Right atrium auricular region (tissue), 2 donors: ENCODE data around the gene COX11. TPM values are rescaled to one million over a fixed set of nuclear protein-coding genes. Genes with fewer than 3 reads are reported as not detected.

Source experiments
- DNase-seq: peaks from one replicate; pipeline ENCODE4 v3.0.0-alpha.2; 2019; ENCODE audit warnings: low spot score
- H3K27ac ChIP-seq, 2 donors: fragments of 200-600 bp; sonication (generic); 1 replicate in 1 of 2; 2 replicates in 1 of 2; pipeline ENCODE4 v1.5.1; 2016 to 2019
- H3K27me3 ChIP-seq, 2 donors: fragments of 200-600 bp; sonication (generic); one replicate each; pipeline versions ENCODE4 v1.5.1 to v1.6.0; 2017 to 2019
- H3K36me3 ChIP-seq: fragments of 200-600 bp; sonication (generic); one replicate; pipeline ENCODE4 v1.5.1; 2016
- H3K4me1 ChIP-seq, 2 donors: fragments of 200-600 bp; sonication (generic); one replicate each; pipeline versions ENCODE4 v1.5.1 to v1.6.0; 2017 to 2019
- H3K4me3 ChIP-seq, 2 donors: fragments of 200-600 bp; sonication (generic); 1 replicate in 1 of 2; 2 replicates in 1 of 2; pipeline ENCODE4 v1.5.1; 2017 to 2019; ENCODE audit warnings: mild to moderate bottlenecking in 1 of 2, moderate library complexity in 1 of 2
- H3K9me3 ChIP-seq, 2 donors: fragments of 200-600 bp; sonication (generic); one replicate each; pipeline ENCODE4 v1.5.1; 2019
- total RNA-seq, 2 donors: library from RNA; depleted of rRNA; stranded (reverse); fragments of >200 nt; gene quantifications; one replicate each; pipeline ENCODE4 v1.1.0, GENCODE V29; 2016
- TF ChIP-seq, protein P1 (sequence below), 2 donors: fragments of 200-600 bp; sonication (generic); IDR thresholded peaks; one replicate each; pipeline ENCODE4 v1.5.1; 2019; ENCODE audit warnings: antibody characterized with exemption in 2 of 2

Gene COX11, protein sequence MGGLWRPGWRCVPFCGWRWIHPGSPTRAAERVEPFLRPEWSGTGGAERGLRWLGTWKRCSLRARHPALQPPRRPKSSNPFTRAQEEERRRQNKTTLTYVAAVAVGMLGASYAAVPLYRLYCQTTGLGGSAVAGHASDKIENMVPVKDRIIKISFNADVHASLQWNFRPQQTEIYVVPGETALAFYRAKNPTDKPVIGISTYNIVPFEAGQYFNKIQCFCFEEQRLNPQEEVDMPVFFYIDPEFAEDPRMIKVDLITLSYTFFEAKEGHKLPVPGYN
- 10 to 100 TPM; 57.1 to 75.3 TPM for total RNA-seq

DNA sequence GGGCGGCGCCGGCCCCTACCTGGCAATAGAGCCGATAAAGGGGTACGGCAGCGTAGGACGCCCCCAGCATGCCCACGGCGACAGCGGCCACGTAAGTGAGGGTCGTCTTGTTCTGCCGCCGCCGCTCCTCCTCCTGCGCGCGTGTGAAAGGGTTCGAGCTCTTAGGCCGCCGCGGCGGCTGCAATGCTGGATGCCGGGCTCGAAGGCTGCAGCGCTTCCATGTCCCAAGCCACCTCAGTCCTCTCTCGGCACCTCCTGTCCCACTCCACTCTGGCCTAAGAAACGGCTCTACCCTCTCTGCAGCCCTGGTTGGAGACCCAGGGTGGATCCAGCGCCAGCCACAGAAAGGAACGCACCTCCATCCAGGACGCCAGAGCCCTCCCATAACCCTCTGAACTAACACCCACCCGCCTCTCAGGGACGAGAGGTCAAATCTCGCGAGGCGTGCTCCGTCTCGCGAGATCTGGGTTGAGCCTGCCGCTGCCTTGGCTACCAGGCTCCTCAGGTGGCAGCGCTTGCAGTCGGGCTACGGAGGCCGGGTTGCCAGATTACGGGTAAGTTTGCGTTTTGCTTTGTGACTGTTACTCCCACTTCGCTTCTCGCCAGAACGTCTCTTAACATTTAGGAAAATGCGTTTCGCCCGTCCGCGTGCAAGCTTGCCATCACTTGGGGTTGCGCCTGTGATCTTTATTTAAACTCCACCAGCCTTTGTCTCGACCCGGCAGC lies at the start of gene COX11, which contains the start of gene STXBP4:
Gene COX11 (minus strand): TSS at position 393 of the 726 bp plus-strand sequence. CDS start 8 bp downstream, at position 385.
Gene STXBP4 (plus strand): TSS at position 504 of the 726 bp plus-strand sequence. CDS start 17,455 bp downstream, outside the sequence.
- H3K9me3 ChIP-seq, result no peaks in the 10 kb centered on the region
- H3K36me3 ChIP-seq, result peaks cover 17% of the 10 kb centered on the region
- TF ChIP-seq, protein P1, sequence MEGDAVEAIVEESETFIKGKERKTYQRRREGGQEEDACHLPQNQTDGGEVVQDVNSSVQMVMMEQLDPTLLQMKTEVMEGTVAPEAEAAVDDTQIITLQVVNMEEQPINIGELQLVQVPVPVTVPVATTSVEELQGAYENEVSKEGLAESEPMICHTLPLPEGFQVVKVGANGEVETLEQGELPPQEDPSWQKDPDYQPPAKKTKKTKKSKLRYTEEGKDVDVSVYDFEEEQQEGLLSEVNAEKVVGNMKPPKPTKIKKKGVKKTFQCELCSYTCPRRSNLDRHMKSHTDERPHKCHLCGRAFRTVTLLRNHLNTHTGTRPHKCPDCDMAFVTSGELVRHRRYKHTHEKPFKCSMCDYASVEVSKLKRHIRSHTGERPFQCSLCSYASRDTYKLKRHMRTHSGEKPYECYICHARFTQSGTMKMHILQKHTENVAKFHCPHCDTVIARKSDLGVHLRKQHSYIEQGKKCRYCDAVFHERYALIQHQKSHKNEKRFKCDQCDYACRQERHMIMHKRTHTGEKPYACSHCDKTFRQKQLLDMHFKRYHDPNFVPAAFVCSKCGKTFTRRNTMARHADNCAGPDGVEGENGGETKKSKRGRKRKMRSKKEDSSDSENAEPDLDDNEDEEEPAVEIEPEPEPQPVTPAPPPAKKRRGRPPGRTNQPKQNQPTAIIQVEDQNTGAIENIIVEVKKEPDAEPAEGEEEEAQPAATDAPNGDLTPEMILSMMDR (IDR thresholded peaks at IDR 0.05), result peak; percentile 41 to 69
- peak within 1 kb of the TSS; percentile 83 to 94 for H3K4me3 ChIP-seq
- peaks cover 0 to 25% of the 10 kb centered on the region in 2 donors for H3K4me1 ChIP-seq
- H3K27ac ChIP-seq, result peak within 1 kb of the TSS; percentile 90 to 94
- no peaks in the 10 kb centered on the region for H3K27me3 ChIP-seq
- peak; percentile 94 for DNase-seq

DNA sequence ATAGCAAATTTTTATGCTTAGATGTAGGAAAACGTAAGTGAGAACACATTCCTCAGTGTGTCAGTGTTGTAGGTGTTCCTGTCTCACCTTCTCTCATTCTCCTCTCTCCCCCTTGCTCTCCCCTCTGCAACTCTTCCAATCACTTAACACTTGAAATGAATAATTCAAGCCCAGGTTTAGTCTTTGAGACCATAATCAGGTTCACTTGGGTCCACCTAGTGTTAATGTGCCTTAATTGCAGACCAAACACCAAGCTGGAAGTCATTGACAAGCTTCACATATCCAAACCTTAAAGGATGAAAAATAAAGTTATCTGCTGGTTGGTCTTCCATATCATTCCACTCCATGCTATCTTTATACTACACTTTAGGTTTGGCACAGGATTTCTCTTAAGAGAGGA lies 37.1 kb upstream of the COX11 start:
- Histone ChIP-seq H3K27ac (no peak overlapping the region), H3K4me1 (no peaks in the 10 kb centered on the region)

DNA sequence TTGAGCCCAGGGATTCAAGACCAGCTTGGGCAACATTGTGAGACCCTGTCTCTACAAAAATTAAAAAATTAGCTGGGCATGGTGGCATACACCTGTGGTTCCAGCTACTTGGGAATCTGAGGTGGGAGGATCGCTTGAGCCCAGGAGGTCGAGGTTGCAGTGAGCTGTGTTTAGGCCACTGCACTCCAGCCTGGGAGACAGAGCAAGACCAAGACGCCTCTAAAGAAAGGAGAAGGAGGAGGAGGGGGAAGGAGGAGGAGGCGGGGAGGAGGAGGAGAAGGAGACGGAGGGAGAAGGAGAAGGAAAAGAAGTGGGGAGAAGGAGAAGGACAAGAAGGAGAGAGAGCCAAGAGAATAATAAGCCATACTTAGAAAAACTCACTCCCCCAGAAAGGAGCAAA lies 36.0 kb upstream of the COX11 start:
- H3K27me3 ChIP-seq, result no peaks in the 10 kb centered on the region

More for the DNA sequence above, 37.1 kb upstream of the COX11 start:
- Histone ChIP-seq H3K27me3 (no peaks in the 10 kb centered on the region), H3K9me3 (no peaks in the 10 kb centered on the region), H3K4me3 (no peak overlapping the region), H3K36me3 (peaks cover 3% of the 10 kb centered on the region)
- no peak for DNase-seq
- TF ChIP-seq, protein P1 (IDR thresholded peaks at IDR 0.05), result no peak

DNA sequence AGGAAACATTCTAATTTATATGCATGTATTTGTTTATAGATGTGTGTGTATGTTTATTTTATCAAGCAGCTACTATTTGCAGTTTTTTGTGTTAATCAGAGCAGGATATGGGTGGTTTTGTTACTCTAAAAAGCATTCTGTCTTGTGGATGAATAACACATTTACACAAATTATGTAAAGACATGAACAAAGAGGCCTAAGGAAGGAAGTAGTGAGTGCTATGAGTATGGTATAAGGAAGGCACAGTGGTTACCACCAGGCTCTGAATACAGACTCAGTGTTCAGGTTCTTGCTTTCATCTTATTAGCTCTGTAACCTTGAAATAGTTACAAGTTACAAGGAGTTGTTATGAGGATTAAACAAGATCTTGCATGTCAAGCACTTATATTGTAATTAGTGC lies 34.0 kb upstream of the COX11 start:
- Histone ChIP-seq H3K4me3 (no peak overlapping the region), H3K9me3 (no peaks in the 10 kb centered on the region), H3K36me3 (peaks cover 11% of the 10 kb centered on the region), H3K27ac (no peak overlapping the region), H3K27me3 (no peaks in the 10 kb centered on the region), H3K4me1 (no peaks in the 10 kb centered on the region)
- DNase-seq, result no peak
- TF ChIP-seq, protein P1 (IDR thresholded peaks at IDR 0.05), result no peak

More for the DNA sequence above, 36.0 kb upstream of the COX11 start:
- Histone ChIP-seq H3K9me3 (no peaks in the 10 kb centered on the region), H3K4me3 (no peak overlapping the region), H3K4me1 (no peaks in the 10 kb centered on the region), H3K36me3 (peaks cover 11% of the 10 kb centered on the region), H3K27ac (no peak overlapping the region)
- TF ChIP-seq, protein P1 (IDR thresholded peaks at IDR 0.05), result no peak
- DNase-seq, result no peak

DNA sequence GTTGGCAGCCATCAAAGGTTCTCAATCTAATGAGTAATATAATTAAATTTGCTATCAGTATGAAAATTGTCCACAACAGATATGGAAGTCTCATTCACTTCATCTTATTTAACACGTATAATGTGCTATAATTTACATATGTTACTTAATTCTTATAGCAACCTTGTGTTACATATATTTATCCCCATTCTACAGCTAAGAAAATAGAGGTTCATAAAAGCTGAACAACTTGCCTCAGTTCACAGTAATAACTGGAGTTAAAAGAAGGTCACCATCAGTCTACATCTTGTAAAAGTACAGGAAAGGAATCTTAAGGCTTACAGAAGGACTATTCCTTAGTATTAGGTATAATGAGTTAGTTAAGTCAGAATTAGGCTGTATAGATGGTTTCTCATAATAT lies 28.0 kb upstream of the COX11 start:
- TF ChIP-seq, protein P1 (IDR thresholded peaks at IDR 0.05), result no peak
- no peak overlapping the region for H3K4me3 ChIP-seq
- no peak for DNase-seq
- H3K36me3 ChIP-seq, result peaks cover 11% of the 10 kb centered on the region
- H3K27me3 ChIP-seq, result no peaks in the 10 kb centered on the region
- no peaks in the 10 kb centered on the region for H3K4me1 ChIP-seq
- H3K27ac ChIP-seq, result no peak overlapping the region
- no peaks in the 10 kb centered on the region for H3K9me3 ChIP-seq
